Measurements from ENCODE around the gene STK39. TPM values are rescaled to one million over a fixed set of nuclear protein-coding genes. Genes with fewer than 3 reads are reported as not detected.

STK39 gene
- total RNA-seq, 2 experiments from 2014 or later: 33.4 to 34.8 TPM

DNA sequence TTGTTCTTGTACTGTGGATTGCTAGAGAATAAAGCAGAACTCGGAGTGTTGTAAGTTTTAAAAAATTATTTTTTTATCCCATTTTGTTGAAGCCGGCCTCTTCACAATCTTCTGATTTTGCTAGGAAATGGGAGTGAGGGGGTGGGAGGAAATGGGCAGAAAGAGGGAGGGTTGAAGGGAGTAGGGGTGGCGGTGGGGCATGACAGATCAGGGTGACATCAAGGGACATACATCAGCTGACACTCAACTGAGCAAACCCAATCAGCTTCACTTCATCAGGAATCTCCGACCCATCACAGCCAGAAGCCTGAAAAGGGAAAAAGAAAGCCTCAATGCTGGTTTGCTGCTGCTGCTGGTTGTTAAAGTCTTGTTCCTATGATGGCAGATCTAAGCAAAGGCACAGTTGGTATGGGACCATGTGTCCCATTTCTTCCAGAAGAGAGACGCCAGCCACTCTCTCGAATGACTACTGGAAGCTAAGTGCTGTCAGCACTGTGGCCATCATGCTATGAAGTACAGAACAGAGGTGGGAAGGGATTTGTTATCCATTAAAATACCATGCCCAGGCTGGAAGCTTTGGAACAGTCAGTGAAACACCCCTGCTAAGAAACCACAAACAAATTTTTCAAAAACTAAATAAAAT lies 292.0 kb downstream of the STK39 start:
- no peaks in the 10 kb centered on the region for H3K4me1 Mint-ChIP-seq (ENCODE audit: low read depth)
- no peaks in the 10 kb centered on the region for H3K9me3 Mint-ChIP-seq (ENCODE audit: insufficient read depth)
- no peaks in the 10 kb centered on the region for H3K27me3 Mint-ChIP-seq (ENCODE audit: low read depth)
- H3K36me3 Mint-ChIP-seq (ENCODE audit: low read depth): peaks cover 13% of the 10 kb centered on the region
- POLR2A ChIA-PET: no interaction called here
- ATAC-seq (no peak), DNase-seq (no peak)
- CTCF ChIA-PET: no interaction called here
- no peak overlapping the region for H3K27ac Mint-ChIP-seq
- no peak overlapping the region for H3K4me3 Mint-ChIP-seq

DNA sequence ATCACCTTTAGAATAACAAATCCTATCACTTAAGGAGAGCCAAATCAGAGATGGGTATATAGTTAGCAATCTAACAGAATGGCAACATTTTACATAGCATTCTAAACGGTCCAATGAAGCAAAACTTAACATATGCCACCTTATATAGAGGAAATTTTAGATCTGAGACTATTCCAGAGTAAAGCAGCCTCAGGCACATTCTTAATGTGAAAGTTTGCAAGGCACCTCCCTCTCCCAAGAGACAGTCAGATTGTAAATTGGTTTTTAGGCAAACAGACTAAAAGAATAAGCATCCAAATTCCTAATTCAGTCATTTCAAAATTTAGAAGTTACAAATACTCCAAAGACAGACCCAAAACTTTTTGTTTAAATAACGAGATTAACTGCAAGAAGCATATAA lies 292.9 kb downstream of the STK39 start:
- Mint-ChIP-seq H3K4me1 (ENCODE audit: low read depth) (no peaks in the 10 kb centered on the region), H3K27ac (no peak overlapping the region), H3K4me3 (no peak overlapping the region), H3K9me3 (ENCODE audit: insufficient read depth) (no peaks in the 10 kb centered on the region), H3K36me3 (ENCODE audit: low read depth) (peaks cover 11% of the 10 kb centered on the region), H3K27me3 (ENCODE audit: low read depth) (no peaks in the 10 kb centered on the region)
- POLR2A ChIA-PET: no interaction called here
- CTCF ChIA-PET: no interaction called here
- DNase-seq: no peak
- ATAC-seq: no peak

DNA sequence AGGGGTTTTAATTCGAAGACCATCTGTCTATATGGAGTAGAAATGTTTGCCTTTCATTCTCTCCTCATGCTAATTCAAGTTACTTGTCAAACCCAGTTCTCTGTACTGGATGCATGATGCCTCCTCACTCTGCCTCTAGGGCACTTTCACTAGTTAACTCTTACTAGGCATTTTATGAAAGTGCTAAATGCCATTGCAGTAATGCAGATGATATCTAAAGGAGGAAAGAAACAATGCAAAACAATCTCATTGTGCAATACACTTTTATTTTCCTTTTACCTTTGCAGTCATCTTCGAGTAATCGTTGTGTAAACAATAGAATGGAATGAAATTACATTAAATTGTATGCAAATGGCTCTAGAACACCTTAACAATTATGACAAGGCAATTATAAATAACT lies 293.6 kb downstream of the STK39 start:
- no peak for DNase-seq
- H3K27me3 Mint-ChIP-seq (ENCODE audit: low read depth): no peaks in the 10 kb centered on the region
- no peaks in the 10 kb centered on the region for H3K4me1 Mint-ChIP-seq (ENCODE audit: low read depth)
- ATAC-seq: no peak
- H3K36me3 Mint-ChIP-seq (ENCODE audit: low read depth): peaks cover 9% of the 10 kb centered on the region
- ChIA-PET CTCF (no interaction called here), POLR2A (no interaction called here)
- H3K9me3 Mint-ChIP-seq (ENCODE audit: insufficient read depth): no peaks in the 10 kb centered on the region
- H3K4me3 Mint-ChIP-seq: no peak overlapping the region
- no peak overlapping the region for H3K27ac Mint-ChIP-seq

DNA sequence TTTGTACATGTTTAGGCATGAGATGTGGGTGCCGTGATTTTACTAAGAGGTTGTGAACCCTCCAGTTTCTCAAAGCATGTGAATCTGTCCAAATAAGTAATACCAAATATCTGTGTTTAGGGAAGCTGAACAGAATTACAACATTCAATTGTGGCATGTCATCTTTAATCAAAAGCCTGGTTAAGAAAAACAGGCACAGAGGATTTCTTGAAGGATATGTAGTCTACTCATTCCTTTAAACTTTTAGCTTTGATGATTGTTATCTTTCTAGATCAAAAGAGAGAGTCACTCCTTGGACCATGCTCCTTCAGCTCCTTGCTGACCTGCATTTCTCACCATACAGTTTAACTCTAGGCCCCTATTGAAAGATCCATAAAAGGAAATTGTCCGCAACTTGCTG lies 296.8 kb downstream of the STK39 start:
- Mint-ChIP-seq H3K4me1 (ENCODE audit: low read depth) (no peaks in the 10 kb centered on the region), H3K9me3 (ENCODE audit: insufficient read depth) (no peaks in the 10 kb centered on the region), H3K4me3 (no peak overlapping the region), H3K27me3 (ENCODE audit: low read depth) (no peaks in the 10 kb centered on the region), H3K27ac (no peak overlapping the region), H3K36me3 (ENCODE audit: low read depth) (peaks cover 2% of the 10 kb centered on the region)
- ATAC-seq (no peak), DNase-seq (no peak)
- ChIA-PET POLR2A (no interaction called here), CTCF (interaction anchor here (1.4 kb wide), 1 partner anchor 10 kb away, joined by 3 read pairs; no protein-coding TSS in a partner anchor)

DNA sequence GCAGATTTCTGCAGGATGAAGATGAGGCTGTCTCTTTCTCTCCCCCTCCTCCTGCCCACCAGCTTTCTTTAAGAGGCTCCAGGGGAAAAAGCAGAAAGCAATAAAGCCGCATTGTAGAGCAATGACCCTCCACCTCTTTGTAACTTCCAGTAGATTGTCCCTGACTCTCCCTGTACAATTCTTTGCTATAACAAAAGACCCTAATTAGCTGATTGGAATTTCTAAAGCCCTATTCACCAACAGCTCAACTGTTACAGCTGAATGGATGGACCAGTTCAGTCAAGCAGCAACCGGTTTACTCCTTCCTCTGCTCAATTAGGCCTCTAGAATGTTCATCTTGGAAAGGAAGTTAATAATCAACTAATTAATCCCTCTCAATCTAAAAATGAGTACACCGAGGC lies 301.0 kb downstream of the STK39 start:
- Mint-ChIP-seq H3K27ac (no peak overlapping the region), H3K27me3 (ENCODE audit: low read depth) (peaks cover 3% of the 10 kb centered on the region), H3K9me3 (ENCODE audit: insufficient read depth) (no peaks in the 10 kb centered on the region), H3K4me3 (no peak overlapping the region), H3K4me1 (ENCODE audit: low read depth) (no peaks in the 10 kb centered on the region), H3K36me3 (ENCODE audit: low read depth) (no peaks in the 10 kb centered on the region)
- POLR2A ChIA-PET: no interaction called here
- CTCF ChIA-PET: interaction anchor here (1.3 kb wide), 1 partner anchor 18 kb away, joined by 3 read pairs; no protein-coding TSS in a partner anchor
- ATAC-seq (no peak), DNase-seq (no peak)

DNA sequence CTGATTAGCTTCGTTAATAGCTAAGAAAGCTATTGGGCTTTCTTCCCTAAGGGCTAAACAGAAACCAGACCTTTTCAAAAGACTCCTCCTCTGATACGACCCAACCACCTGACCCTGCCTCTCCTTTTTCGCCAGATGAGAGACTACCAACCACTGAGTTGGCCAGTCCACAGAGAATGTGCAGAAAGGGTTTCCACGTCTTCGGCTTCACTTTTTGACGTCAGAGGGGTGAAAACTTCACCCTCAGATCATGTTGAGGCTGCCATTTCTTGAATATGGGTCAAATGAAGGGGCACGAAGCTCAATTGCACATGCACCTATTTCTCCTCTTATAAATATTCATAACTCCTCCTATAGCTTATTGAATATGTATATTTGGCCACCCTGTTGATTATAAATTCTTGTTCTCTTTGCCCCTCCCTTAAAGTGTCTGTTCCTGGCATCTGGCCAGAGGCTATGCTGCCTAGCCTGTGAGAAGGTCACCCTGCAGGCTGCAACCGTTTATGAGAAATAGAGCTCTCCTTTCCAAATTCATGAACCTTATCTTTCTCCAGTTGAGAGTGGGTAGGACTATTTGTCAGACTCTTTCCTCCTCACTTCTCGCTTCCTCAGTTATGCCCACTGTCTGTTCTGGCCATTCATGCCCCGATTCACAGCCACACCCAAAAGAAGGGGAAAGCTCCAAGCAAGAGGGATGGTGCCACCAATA lies 301.6 kb downstream of the STK39 start:
- no peak for ATAC-seq
- ChIA-PET CTCF (no interaction called here), POLR2A (no interaction called here)
- Mint-ChIP-seq H3K4me1 (ENCODE audit: low read depth) (no peaks in the 10 kb centered on the region), H3K9me3 (ENCODE audit: insufficient read depth) (no peaks in the 10 kb centered on the region), H3K27me3 (ENCODE audit: low read depth) (peaks cover 3% of the 10 kb centered on the region), H3K27ac (no peak overlapping the region), H3K36me3 (ENCODE audit: low read depth) (no peaks in the 10 kb centered on the region), H3K4me3 (no peak overlapping the region)
- no peak for DNase-seq

DNA sequence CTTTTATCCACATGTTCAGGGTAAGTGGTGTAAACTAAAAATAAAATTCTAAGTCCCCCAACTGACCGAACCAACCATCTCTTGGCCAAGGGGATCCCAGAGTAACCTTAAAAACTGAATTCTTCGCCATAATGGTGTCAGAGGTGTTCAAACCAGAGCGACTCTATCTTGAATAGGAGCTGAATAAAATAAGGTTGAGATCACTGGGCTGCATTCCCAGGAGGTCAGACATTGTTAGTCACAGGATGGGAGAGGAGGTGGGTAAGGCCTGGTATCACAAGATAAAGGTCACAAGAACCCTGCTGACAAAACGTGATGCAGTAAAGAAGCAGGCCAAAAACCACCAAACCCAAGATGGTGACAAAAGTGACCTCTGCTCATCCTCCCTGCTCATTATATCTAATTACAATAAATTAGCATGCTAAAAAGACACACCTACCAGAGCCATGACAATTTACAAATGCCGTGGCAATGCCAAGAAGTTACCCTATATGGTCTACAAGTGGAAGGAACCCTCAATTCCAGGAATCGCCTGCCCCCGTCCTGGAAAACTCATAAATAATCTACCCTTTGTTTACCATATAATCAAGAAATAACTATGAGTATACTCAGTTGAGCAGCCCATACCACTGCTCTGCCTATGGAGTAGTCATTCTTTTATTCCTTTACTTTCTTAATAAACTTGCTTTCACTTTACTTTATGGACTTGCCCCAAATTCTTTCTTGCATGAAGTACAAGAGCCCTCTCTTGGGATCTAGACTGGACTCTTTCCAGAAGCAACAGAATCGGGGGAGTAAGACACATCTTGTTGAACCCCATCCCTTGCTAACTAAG lies 302.4 kb downstream of the STK39 start:
- H3K4me1 Mint-ChIP-seq (ENCODE audit: low read depth): no peaks in the 10 kb centered on the region
- POLR2A ChIA-PET: no interaction called here
- H3K4me3 Mint-ChIP-seq: no peak overlapping the region
- DNase-seq: no peak
- peaks cover 5% of the 10 kb centered on the region for H3K27me3 Mint-ChIP-seq (ENCODE audit: low read depth)
- no peaks in the 10 kb centered on the region for H3K9me3 Mint-ChIP-seq (ENCODE audit: insufficient read depth)
- no peak for ATAC-seq
- no peak overlapping the region for H3K27ac Mint-ChIP-seq
- CTCF ChIA-PET: no interaction called here
- H3K36me3 Mint-ChIP-seq (ENCODE audit: low read depth): no peaks in the 10 kb centered on the region

DNA sequence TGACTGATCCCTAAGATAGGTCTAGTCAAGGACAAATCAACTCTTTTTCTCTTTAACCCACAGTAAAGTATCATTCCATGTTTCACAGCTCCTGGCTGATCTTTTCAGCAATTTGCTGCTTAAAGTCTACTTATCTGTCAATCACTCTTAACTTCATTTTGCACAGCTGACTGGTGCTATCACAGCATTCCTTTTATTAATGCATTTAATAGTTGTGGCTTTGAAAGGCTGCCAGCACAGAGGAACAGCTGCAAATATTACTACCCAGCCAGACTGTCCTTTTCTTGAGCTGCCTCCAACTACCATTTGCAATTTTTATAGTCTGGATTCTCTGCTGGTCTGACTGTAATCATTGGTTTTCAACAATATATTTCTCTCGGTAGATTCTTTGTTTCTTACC lies 303.5 kb downstream of the STK39 start:
- ChIA-PET CTCF (no interaction called here), POLR2A (no interaction called here)
- no peaks in the 10 kb centered on the region for H3K4me1 Mint-ChIP-seq (ENCODE audit: low read depth)
- no peak for ATAC-seq
- peaks cover 9% of the 10 kb centered on the region for H3K27me3 Mint-ChIP-seq (ENCODE audit: low read depth)
- H3K4me3 Mint-ChIP-seq: no peak overlapping the region
- H3K36me3 Mint-ChIP-seq (ENCODE audit: low read depth): no peaks in the 10 kb centered on the region
- DNase-seq: no peak
- no peaks in the 10 kb centered on the region for H3K9me3 Mint-ChIP-seq (ENCODE audit: insufficient read depth)
- no peak overlapping the region for H3K27ac Mint-ChIP-seq

DNA sequence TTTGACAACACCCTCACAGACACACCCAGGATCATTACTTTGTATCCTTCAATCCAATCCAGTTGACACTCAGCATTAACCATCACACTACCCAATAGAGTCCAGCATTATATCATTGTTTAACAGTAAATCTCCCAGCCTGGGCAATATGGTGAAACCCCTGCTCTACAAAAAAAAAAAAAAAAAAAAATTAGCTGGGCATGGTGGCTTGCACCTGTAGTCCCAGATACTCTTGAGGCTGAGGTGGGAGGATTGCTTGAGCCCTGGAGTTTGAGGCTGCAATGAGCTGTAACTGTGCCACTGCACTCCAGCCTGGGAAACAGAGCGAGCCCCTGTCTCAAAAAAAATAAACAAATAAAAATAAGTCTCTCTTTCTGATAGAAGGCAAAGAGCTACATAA lies 304.0 kb downstream of the STK39 start:
- no peaks in the 10 kb centered on the region for H3K9me3 Mint-ChIP-seq (ENCODE audit: insufficient read depth)
- H3K4me1 Mint-ChIP-seq (ENCODE audit: low read depth): no peaks in the 10 kb centered on the region
- no peak for DNase-seq
- H3K4me3 Mint-ChIP-seq: no peak overlapping the region
- ChIA-PET CTCF (interaction anchor here (1.1 kb wide), 1 partner anchor 176 kb away, joined by 3 read pairs; no protein-coding TSS in a partner anchor), POLR2A (no interaction called here)
- H3K27me3 Mint-ChIP-seq (ENCODE audit: low read depth): peaks cover 9% of the 10 kb centered on the region
- H3K27ac Mint-ChIP-seq: no peak overlapping the region
- ATAC-seq: no peak
- no peaks in the 10 kb centered on the region for H3K36me3 Mint-ChIP-seq (ENCODE audit: low read depth)

DNA sequence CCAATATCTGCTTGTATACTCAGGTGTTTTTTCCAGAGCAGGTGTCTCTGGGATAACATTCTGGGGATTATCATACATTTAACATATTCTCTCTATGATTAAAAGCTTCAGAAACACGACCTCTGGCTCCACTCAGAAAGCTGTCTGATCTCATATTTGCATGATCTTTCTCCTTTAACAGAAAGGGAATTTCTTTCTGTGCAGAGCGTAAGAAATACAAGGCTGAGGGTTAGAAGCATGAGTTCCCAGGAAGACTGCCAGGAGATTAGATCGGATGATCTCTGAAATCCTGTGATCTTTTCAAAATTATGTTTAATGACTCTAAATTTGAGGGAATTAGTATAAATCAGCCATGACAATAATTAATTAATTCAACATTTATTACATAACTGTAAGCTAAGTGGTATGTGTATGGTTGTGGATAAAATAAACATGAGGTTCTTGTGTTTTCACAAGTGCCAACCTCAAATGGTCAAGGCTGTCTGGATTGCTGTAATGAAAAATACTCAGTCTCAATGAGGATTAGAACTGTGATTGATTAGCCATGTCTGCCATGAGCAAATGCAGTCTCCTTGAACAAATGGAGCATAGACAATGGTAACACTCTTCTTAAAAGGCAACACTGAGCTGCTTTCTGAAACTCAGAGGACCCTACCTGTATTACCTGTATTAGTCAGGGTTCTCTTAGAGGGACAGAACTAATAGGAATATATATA lies 304.9 kb downstream of the STK39 start:
- ChIA-PET CTCF (interaction anchor here (1.1 kb wide), 1 partner anchor 176 kb away, joined by 3 read pairs; no protein-coding TSS in a partner anchor), POLR2A (no interaction called here)
- H3K9me3 Mint-ChIP-seq (ENCODE audit: insufficient read depth): no peaks in the 10 kb centered on the region
- DNase-seq: no peak
- no peaks in the 10 kb centered on the region for H3K4me1 Mint-ChIP-seq (ENCODE audit: low read depth)
- H3K4me3 Mint-ChIP-seq: no peak overlapping the region
- no peak for ATAC-seq
- peaks cover 12% of the 10 kb centered on the region for H3K27me3 Mint-ChIP-seq (ENCODE audit: low read depth)
- H3K36me3 Mint-ChIP-seq (ENCODE audit: low read depth): no peaks in the 10 kb centered on the region
- no peak overlapping the region for H3K27ac Mint-ChIP-seq

DNA sequence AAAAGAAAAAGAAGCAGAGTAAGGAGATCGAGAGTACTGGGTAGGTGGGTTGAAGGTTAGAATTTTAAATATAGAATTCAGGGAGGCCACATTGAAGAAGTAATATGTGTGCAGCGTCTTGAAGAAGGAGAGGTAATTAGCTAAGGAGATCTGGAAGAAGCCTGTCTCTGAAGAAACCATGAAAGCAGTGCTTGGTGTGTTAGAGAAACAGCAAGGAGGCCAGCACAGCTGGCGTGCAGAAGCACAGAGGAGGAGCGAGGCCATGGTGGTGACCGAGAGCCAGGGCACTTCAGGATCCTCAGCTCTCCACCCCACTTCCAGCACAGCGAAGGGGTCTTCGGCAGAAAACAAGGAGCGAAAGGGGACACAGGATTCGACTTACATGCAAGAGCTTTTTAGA lies 305.8 kb downstream of the STK39 start:
- H3K36me3 Mint-ChIP-seq (ENCODE audit: low read depth): no peaks in the 10 kb centered on the region
- ChIA-PET CTCF (no interaction called here), POLR2A (no interaction called here)
- no peak overlapping the region for H3K4me3 Mint-ChIP-seq
- DNase-seq: no peak
- no peaks in the 10 kb centered on the region for H3K4me1 Mint-ChIP-seq (ENCODE audit: low read depth)
- H3K27ac Mint-ChIP-seq: no peak overlapping the region
- peaks cover 12% of the 10 kb centered on the region for H3K27me3 Mint-ChIP-seq (ENCODE audit: low read depth)
- ATAC-seq: no peak
- no peaks in the 10 kb centered on the region for H3K9me3 Mint-ChIP-seq (ENCODE audit: insufficient read depth)
